NCI-H345 treated with DMSO at 0.1 percent for 48 hours (cell line): ENCODE measurements around the gene SEC14L3.

Source experiments
- DNase-seq: peaks from one replicate; lab custom pipeline; 2025; ENCODE audit not compliant: unreplicated experiment; lab: John Stamatoyannopoulos, UW

The SEC14L3 gene

GRCh38 chr22:30471616-30472318 lies at the start of gene SEC14L3:
TSS of gene SEC14L3 (minus strand) at chr22:30472017. CDS start at chr22:30471958, 59 bp downstream.
- DNase-seq = no peak

- DNase-seq = no peak
These were observed 48.1 kb upstream of the SEC14L3 start for GRCh38 chr22:30519842-30520425.

GRCh38 chr22:30516731-30517130 lies 44.9 kb upstream of the SEC14L3 start:
- no peak for DNase-seq

GRCh38 chr22:30516273-30516672 lies 44.5 kb upstream of the SEC14L3 start:
- no peak for DNase-seq

GRCh38 chr22:30514252-30514651 lies 42.4 kb upstream of the SEC14L3 start:
- no peak for DNase-seq

- DNase-seq = no peak
These were observed 41.6 kb upstream of the SEC14L3 start for GRCh38 chr22:30513462-30513861.

GRCh38 chr22:30511911-30512310 lies 40.1 kb upstream of the SEC14L3 start:
- no peak for DNase-seq

GRCh38 chr22:30511109-30511508 lies 39.3 kb upstream of the SEC14L3 start:
- DNase-seq = no peak

- DNase-seq = no peak
These were observed 36.4 kb upstream of the SEC14L3 start for GRCh38 chr22:30508216-30508615.

GRCh38 chr22:30507670-30508069 lies 35.9 kb upstream of the SEC14L3 start:
- DNase-seq = no peak

- DNase-seq = no peak
These were observed 34.7 kb upstream of the SEC14L3 start for GRCh38 chr22:30506507-30506968.

- no peak for DNase-seq
These were observed 31.7 kb upstream of the SEC14L3 start for GRCh38 chr22:30503551-30503950.

GRCh38 chr22:30502911-30503310 lies 31.1 kb upstream of the SEC14L3 start:
- DNase-seq = no peak

- no peak for DNase-seq
These were observed 30.3 kb upstream of the SEC14L3 start for GRCh38 chr22:30502153-30502552.

- DNase-seq = no peak
These were observed 28.8 kb upstream of the SEC14L3 start for GRCh38 chr22:30500628-30501027.

- no peak for DNase-seq
These were observed 25.8 kb upstream of the SEC14L3 start for GRCh38 chr22:30497466-30498150.

- DNase-seq = no peak
These were observed 23.4 kb upstream of the SEC14L3 start for GRCh38 chr22:30495041-30495784.

- DNase-seq = no peak
These were observed 20.3 kb upstream of the SEC14L3 start for GRCh38 chr22:30492144-30492543.

GRCh38 chr22:30491381-30491780 lies 19.6 kb upstream of the SEC14L3 start:
- no peak for DNase-seq

GRCh38 chr22:30490399-30490798 lies 18.6 kb upstream of the SEC14L3 start:
- no peak for DNase-seq

GRCh38 chr22:30488121-30488520 lies 16.3 kb upstream of the SEC14L3 start:
- no peak for DNase-seq
